GM19099 (cell line): ENCODE results near the gene EEPD1.

Source experiments
- POLR2A ChIP-seq: IDR thresholded peaks from 3 replicates; pipeline ENCODE4 v1.6.1; 2011; ENCODE audit warnings: low read depth; ENCODE audit not compliant: insufficient read length; ENCODE audit errors: extremely low read depth

Gene EEPD1

DNA sequence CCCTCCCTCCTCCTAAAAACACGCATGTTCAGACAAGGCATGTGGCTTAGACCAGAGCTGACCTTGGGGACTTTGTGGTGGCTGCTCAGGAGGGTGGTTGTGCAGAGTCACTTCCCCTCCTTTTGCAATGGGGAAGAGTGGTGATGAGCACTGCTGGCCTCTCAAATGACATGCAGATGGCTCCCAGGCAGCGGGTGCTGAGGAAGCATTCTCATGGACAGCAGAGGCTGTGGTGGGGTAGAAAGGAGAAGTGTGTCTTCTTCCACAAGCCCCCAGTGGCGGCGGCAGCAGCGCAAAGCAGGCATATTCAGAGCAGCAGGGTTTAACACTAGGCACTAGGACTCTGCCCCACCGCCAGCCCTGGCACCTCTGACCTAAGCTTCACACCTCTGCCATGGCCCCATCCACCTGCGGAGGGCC is 130.7 kb downstream of the EEPD1 start:
- TF ChIP-seq POLR2A: no peak

DNA sequence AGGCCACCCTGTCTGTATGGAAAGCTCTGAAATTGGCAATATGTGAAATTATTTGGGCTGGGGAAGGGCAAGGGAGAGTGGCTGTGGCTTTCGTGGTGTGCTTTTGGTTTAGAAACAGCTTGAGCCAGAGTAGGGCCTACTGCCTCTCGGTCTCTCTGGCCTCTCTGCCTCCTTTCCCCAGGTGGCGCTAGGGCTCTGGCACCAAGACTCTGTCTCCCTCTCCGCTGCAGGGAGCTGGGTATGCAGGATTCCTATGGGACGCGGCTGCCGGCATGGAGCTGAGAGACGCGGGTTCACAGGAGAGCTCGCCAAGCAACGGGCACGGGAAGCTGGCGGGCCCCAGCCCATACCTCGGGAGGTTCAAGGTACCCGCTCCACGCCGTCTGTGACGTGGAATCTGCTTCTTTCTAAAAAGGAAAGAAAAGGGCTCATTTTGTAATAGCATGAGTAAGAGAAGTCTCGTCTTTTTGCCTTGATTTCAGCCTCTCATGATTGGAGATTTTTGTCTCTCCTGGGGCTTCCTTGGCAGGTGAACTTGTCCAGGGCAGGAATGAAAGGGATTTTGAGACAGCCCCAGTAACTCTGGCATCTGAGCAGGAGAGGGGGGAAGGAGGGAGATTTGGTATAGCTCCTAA is 131.5 kb downstream of the EEPD1 start:
- no peak for TF ChIP-seq POLR2A

DNA sequence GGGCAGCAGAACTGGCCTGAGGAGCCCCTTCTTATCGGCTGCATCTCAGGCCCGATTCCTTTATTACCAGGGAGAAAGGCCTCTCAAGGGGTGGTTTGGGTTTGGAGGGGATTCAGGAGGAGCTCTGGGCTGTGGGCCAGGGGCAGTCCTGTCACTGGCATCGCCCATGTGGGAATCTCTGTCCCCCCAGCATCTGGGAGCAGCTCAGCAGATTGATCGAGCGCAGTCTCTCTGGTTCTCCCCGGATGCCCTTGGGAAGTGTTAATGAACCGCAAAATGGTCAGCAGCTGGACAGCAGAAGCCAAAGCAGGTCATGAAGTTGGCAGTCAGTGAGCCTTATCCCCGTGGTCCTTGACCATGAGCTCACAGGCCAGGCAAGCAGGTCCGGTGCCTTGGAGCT is 132.2 kb downstream of the EEPD1 start:
- no peak for TF ChIP-seq POLR2A

DNA sequence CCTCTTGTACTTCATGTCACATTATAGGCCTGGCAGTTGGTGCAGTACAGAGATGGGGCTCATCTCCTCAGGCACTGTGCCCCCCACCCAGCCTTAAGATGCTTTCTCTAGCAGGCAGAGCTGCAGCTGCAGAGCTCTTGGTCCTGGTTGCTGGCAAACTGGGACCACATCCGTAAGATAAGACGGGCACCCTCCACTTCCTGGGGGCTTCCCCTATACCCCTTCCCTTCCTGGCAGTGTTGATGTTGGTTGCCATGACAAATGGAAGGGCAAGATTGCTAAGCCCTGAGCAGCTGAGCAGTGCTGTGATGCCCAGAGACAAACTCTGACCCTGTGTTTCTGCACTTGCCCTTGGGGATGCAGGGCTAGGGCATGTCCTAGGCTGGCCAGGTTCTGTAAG is 133.2 kb downstream of the EEPD1 start:
- no peak for TF ChIP-seq POLR2A

DNA sequence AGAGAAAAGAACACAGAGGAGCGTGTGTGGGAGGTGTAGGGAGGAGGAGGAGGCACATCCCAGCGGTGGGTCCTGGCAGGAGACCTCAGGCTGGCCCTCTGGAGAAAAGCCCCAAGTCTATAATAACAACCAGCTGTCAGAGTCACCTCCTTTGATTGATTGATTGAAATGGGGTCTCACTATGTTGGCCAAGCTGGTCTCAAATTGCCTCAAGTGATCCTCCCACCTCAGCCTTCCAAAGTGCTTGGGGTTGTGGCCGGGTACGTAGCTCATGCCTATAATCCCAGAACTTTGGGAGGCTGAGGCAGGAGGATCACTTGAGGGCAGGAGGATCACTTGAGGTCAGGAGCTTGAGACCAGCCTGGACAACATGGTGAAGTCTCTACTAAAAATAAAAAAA is 133.6 kb downstream of the EEPD1 start:
- no peak for TF ChIP-seq POLR2A

DNA sequence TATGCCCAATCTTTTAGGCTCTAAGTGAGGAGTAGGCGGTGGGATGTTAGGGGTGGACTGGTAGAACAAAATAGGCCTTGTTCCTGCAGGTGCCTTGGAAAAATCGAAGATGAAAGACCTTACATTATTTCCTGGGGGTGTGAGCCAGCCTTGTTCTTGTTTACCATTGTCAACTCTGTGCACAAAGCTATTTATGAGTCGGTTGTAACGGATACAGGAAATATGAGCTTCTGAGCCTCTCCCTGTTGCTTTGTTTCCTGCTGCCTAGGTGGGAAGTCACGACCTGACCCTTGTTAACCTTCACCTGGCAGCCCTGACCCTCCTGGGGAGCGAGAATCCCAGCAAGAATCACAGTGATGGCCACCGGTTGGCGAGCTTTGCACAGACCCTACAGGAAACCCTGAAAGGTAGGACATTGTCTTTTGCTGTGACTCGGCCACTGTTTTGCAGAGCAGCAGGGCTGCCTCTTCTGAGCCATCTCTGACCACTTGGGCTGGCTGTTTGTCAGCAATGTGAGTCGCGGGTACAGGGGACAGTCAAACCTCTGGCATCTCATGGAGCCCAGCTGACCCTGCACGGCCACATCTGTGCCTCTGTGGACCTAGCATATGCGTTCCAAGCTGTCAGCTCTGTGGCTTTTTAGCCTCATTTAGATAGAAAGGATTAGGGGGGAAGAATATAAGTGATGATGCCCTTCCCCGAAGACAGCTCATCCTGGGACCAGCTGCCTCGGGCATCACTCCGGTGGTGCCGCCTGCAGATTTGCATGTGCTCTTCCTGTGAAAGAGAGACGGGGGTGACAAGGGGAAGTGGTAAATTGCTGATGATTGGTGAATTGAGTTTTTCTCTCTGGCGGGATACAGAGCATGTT is 134.6 kb downstream of the EEPD1 start:
- TF ChIP-seq POLR2A: no peak

DNA sequence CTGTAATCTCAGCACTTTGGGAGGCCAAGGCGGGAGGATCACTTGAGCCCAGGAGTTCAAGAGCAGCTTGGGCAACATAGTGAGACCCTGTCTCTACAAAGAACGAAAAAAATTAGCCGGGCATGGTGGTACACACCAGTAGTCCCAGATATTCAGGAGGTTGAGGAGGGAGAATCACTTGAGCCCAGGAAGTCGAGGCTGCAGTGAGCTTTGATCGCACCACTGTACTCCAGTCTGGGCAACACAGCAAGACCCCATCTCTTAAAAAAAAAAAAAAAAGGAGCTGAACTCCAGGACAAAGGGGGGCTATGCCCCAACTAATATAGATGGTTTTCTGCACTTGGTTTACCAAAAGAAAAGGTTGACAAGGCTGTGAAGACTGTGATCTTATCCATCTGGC is 135.4 kb downstream of the EEPD1 start:
- no peak for TF ChIP-seq POLR2A

DNA sequence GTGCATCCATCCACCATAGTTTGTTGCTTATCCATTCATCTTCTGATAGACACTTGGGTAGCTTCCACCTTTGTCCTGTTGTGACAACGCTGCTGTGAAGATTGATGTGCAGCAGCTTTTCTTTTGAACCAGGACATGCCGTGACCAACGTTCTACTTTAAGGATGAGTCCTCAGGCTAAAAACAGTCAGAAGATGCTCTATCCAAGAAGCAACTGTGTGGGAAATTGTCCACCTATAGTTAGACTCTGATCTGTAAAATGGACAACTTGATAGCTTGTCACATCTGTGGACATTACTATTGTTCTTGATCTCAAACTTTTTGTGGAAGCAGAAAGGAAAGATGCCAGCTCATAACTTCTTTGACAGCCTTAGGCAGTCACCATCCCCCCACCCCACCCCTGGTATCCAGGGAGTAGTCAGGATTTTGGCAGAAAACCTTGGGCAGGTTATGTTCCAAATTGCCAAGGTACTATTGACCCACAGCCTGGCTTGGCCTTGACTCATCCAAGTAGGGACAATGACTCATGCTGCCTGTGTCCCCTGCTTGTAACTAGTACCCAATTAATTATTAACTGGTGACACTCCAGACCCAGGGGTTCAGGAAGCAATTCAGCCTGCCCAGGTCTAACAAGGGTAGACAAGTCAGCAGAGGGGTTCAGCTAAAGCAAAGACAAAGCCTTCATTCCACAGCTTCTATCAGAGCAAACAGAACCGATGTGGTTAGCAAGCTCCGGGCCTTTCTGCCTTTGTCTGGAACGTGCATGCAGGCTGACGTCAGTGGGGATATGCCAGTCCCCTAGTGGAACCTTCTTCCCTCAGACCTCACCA is 137.0 kb downstream of the EEPD1 start:
- TF ChIP-seq POLR2A: no peak

DNA sequence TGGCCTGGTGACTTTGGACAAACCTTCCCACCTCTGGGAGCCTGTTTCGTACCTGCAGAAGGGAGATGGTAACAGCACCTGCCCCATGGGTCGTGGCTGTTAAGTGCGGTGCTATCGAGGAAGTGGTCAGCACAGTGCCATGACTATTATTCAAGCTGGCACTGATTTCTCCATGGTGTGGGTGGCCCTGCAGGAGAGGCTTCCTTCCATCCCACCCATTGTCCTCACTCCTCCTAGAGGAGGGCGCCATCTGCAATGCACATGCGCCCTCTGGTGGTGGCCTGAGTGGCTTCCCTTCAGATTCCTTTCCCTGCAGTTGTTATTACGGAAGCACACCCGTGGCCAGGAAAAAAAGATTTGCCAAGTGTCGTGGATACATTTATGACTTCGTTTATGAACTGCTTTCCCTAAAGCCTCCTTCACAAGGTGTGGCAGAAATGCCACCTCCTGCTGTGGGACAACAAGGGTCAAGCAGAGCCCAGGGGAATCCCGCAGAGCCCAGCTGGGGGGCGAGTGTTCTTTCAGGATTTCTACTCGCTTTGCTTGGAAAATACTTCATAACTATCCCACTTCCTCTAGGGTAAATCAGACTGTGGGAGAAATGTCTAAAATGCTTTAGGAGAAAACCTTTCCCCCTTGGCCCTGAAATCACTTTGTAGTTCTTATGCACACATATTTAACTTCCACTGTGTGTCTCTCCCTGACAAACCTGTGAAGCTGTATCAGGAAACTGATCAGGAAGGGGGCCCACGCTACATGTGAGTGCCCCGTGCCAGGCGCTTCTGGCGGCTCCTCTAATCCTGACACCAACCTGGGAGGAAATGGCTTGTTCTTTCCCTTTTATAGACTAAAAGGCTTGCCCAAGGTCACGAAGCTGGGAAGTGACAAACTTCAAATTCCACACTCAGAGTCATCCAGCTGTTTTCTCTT is 138.6 kb downstream of the EEPD1 start:
- TF ChIP-seq POLR2A: no peak

DNA sequence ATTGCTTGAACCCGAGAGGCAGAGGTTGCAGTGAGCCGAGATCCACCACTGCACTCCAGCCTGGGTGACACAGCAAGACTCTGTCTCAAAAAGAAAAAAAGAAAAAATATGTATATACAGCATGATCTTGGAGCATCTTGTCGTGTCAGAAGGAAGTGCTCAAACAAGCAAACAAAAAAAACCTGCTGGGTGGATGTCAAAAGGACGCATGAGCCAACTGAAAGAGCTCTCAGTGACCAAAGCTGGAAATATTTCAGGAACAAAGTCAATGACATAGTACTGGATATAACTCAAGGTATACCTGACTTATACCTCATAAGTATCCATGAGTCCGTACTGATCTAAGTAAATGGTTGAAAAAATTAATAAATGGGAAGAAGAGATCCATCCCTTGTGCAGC is 142.0 kb downstream of the EEPD1 start:
- no peak for TF ChIP-seq POLR2A

DNA sequence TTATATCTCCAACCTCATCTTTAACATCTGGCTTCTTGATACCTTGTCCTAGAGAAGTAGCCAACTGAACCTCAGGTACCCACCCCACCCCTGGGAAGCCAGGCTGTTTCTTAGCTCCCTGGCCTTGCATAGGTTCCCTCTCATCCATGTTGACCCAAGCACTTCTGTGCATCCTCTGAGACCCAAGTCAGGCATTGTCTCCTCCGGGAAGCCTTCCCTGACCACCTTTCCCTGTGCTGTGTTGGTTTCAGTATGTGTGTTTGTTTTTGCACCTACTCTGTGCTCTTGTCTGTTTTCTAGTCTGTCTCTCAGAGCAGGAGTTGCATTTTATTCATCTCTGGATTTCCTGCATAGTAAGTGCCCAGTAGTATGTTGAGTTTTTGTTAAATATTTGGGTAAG is 143.2 kb downstream of the EEPD1 start:
- TF ChIP-seq POLR2A: no peak

DNA sequence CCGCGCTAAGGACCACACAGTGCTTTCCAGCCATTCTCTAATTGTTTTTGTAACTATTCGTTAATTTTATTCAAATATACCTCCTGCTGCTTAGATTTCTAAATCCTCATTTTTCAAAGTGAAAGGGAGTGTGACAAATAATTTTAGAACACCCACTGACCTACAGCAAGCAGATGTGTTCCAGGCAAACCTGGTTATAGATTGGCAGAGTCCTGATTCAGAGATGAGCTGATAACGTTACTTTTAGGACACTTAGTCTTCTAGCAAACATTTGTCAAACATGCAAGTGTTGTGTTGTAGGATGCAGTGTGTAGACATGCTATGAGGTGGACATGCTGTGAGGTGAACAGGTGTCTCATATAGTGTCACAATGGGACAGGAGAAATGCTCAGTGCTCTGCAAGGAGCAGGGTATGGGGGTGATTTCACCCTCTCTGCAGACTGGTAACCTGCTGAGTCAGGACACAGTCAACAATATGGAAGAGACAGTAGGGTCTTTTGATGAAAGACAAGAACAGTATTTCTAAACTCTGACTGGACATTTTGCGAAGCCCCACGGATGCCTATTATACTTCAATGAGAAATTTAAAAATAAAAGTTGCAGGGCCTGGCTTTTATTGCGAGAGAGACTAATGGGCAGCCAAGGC is 144.4 kb downstream of the EEPD1 start:
- no peak for TF ChIP-seq POLR2A

DNA sequence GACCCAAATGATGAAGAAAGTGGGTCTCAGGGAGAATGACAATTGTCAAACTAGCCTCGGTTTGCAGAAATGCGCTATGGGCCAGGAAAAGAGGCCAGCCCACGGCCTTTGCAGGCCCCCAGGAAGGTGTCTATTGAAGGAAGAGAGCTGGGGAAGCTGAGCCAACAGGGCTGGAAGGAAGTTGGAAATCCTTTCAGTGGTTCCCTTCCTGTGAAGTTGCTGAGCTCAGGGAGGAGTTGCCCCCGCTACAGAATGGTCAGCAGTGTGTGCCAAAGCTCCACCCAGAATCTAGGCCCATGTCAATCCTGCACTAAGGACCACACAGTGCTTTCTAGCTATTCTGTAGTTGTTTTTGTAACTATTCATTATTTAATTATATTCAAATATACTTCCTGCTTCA is 145.1 kb downstream of the EEPD1 start:
- TF ChIP-seq POLR2A: no peak

DNA sequence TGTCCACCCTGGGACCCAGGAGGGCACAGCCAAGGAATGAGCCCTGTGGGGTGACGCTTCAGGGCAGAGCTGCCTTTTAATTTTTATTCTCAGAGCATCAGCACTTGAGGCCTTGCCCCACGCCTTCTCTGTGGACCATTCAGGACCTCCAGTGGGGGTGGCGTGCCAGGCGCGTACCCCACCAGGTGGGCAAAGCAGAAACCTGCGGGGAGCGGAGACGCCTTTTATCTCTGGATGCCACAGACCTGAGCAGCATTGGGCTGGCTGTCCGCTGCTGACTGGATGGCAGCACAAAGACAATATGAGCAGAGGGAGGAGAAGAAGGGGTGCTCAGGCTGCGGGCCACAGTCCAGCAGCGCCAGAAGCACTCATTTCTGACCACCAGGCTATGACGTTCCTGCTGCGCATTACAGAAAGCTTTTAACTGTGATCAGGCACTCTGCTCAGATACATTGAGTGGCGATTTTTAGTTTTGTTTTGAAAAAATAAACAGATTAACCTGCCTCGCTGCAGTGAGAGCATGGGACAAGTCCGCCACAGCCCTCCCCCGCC is 146.2 kb downstream of the EEPD1 start:
- no peak for TF ChIP-seq POLR2A

DNA sequence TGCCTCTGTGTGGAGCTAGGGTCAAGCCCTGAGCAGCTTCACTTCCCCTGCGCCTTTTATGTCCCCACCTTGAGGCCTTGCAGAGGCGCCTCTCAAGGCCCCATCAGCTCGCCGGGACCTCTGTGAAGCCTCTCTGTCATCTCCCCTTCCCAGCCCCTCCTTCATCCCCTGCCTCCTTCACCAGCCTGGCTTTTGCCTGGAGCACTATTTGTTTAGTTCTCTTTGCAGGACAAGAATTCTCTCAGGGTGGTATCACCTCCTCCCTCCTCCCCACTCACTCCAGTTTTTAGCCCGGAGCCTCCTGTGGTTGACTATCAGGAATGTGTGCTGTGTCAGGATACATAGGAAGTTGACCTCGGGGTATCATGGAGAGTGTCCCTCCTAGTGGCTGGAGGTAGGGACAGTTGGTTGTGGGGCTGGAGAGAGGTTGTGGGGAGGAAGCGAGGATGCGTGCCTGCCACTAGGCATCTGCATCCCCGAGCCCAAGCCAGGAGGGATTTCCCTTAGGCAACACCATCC is 146.8 kb downstream of the EEPD1 start:
- no peak for TF ChIP-seq POLR2A
